GM18511 (cell line): ENCODE data around the gene LCN10.
"Not testable (repeated sequence)": the region's sequence is repeated elsewhere in the genome, so short reads cannot be mapped to it uniquely, and the experiment has no call there.

Source experiments
- ATAC-seq: cut with Tn5 transposase; IDR thresholded peaks from one replicate; pipeline ENCODE4 v1.9.1; 2021; ENCODE audit warnings: mild to moderate bottlenecking, moderate library complexity; ENCODE audit not compliant: unreplicated experiment

Gene LCN10

DNA sequence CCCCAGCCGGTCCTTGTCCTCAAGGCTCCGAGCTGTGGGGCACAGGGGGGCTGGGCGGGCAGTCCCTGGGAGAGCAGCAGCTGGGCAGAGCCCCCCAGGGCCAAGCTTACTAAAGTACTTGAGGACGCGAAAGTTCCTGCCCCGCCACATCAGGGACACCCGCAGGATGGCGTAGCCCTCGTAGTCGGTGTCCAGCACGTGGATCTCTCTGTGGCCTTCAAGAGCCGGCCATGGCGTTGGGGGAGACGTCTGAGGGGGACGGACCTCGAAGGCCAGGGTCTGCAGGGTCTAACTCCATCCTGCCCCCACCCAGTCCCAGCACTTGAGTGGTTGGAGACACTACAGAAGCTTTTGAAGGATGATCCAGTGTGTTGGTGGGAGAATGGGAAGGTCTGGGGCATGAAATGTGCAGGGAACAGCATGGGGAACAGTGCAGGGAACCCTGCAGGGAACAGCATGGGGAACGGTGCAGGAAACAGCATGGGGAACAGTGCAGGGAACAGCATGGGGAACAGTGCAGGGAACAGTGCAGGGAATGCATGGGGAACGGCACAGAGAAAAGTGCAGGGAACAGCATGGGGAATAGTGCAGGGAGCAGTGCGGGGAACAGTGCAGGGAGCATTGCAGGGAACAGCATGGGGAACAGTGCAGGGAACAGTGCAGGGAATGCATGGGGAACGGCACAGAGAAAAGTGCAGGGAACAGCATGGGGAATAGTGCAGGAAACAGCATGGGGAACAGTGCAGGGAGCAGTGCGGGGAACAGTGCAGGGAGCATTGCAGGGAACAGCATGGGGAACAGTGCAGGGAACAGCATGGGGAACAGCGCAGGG, 12.8 kb upstream of the LCN10 start:
- ATAC-seq: not testable (repeated sequence)

DNA sequence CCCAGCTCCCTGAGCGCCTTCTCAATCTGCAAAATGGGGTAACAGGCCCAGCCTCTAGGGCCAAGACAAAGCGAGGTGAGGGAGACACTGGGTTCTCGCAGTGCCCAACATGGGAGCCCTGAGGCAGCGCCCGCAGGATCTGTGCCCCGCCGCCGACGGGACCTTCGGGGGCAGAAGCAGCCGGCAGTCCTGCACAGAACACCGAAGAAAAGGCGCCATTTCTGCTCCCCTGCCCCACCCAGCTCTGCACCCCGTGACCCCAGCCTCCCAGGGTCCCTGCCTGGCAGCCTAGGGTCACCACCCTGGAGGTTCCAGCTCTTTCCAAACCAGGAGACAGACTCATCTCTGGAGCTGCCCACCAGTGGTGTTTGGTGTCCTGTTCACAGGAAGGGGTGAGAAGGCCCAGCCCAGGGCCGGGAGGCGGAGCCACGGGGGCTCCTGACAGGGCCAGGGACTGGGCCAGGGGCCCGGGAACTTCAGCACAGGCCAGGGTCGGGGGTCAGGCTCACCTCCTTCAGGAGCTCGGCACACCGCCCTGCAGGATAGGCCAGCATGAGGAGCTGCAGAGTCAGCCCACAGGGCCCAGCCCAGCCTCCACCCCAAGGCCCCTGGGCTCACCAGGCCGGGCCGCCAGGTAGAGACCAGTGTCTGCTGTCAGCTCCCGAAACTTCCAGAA, 12.0 kb upstream of the LCN10 start:
- ATAC-seq: no peak

DNA sequence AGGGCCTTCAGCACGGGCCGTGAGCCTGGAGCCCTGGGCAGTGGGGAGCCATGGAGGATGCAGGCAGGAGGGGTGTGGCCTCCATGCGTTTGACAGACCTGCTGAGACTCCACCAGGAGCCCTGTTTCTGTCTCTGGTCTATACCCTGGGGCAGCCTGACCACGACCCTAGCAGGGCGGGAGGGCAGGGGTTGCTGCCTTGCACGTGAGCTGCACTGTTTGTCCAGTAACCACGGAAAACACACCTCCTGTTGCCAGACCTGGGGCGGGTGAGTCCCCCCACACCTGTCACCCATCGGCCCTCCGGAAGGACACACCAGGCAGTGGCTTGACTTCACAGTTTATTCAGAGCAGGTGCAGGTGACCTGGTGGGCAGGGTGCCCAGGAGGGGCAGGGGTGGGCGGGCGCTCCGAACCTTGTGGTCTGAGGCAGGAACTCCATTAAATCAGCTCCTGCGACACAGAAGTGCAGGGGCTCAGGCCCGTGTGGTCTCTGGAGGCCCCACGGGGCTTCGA, 11.4 kb upstream of the LCN10 start:
- no peak for ATAC-seq

DNA sequence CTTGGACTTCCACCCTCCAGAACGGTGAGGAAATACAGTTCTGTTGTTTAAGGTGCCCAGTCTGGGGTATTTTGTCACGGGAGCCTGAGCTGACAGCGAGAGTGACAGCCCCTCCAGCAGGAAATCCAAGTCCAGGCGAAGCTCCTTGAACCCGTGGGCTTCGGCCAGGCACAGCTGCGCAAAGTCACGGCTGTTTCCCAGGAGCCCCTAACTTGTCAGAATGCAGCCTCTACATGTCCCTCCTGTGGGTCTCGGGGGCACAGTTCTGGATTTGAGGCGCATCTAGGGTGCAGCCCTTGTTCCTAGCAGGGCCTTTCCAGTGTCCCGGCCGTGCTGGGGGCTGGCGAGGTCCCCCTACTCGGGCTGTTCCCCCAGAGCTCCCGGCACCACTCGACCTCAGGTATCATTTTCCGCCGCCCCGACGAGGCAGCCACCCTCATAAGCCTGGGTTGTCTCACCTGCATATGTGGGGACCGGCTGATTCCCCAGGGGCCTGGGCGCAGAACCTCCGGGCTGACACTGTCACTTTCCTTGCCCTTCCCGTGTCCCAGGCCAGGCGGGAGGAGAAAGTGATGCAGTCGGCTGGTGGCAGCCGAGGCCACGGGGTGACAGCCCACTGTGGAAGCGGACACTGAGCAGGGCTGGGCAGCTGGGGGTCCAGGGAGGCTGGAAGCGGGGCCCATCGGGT, 10.8 kb upstream of the LCN10 start:
- no peak for ATAC-seq

DNA sequence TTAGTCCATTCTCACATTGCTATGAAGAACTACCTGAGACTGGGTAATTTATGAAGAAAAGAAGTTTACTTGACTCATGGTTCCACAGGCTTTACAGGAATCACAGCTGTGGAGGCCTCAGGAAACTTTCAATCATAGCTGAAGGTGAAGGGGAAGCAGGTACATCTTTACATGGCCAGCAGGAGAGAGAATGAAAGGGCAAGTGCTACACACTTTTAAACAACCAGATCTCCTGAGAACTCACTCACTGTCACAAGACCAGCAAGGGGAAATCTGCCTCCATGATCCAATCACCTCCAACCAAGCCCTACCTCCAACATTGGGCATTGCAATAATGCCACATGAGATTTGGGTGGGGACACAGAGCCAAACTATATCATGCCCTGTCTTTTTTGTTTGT, 9.1 kb upstream of the LCN10 start:
- no peak for ATAC-seq

DNA sequence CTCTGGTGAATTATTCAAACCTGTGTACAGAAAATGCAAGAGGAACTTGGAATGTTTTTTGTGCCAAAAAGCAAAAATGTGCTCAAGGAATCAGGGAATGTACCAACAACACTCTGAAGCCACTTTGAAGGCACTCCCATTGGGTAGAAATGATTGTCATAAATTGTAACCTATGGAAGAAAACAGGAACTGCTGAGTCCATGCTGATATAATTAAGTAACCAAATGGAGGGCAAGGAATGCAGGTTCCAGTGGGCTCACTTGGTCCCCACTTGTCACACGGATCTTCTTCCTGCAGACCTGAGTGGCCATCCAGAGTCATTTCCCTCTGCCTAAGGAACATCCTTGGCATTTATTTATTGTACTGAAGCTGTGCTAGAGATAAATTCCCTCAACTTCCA, 8.5 kb upstream of the LCN10 start:
- ATAC-seq: no peak

DNA sequence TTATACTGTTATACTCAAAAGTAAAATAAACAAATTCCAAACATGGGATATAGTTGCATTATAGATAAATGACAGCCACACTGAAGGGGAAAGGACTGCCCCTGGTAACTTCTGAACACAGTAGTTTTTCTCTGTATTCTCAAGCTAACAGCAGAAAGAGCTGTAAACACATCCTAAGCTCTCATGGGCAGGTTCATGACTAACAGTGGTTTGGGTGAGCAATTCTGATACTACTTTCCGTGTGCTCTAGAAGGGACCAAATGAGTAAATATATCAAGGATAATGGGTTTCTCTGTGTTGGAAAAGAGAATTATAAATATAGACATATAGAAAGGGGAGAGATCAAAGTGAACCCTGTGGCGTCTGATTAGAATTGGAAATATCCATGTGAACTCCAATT, 7.8 kb upstream of the LCN10 start:
- no peak for ATAC-seq

DNA sequence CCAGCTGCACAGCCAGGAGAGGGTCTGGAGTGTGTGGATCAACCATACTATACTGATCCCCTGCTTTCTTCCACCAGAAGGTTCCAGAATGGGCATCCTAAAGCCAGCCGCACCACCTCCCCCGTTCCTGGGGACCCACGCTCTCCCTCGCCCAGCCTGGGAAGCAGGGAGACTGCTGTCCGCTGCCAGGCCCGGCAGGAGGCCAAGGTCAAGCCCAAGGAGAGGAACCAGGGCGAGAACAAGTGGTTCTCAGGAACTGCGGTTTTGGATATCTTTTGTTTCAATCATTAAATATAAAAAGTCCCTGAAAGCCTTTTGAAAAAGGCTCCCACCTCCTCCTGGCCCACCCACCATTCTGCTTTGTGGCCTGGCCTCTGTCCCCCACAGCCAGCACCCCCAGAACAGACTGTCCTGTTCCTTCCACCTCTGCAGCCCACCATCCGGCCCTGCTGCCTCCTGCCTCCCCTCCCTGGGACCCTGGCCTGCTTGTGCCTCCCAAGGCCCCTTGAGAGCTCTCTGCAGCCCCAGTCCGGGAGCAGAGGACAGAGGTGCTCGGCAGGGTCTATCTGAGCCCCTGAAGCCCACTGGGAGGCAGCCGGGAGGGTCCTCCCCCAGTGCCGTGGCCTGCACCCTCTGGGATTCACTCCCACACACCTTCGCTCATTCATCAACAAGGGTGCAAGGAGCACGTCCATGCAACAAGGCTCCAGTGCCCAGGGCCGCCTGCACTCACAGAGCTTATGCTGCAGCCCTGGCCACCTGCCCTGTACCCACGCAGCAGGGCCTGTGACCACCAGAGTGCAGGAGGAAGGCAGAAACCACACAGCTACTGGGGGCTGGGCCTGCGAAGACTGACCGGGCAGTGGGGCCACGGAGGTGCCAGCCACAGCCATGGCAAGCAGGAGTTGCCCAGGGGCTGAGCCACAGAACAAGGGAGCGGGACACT, 6.2 kb upstream of the LCN10 start:
- no peak for ATAC-seq

DNA sequence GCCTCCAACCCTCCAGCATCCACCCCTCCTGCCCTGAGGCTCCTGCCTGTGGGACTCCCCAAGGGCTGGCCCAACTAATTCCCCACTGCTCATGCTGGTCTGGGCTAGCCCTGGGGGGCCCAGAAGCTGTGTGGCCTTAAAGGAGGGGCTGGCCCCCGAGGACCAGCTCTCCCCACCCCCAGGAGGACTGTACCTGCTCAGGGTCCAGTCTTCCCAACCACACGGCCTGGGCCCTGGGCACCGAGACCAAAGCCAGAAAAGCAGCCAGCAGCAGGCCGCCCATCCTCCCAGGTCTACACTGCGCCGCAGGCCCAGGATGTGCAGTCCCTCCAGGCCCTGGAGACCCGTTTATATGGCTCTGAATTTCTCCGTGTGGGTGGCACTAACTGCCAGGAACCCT, 5.5 kb upstream of the LCN10 start, which contains the start of gene LCN6:
TSS of gene LCN6 (minus strand) at position 325 of the 400 bp plus-strand sequence. CDS start at position 283, 42 bp downstream.
- ATAC-seq: no peak

DNA sequence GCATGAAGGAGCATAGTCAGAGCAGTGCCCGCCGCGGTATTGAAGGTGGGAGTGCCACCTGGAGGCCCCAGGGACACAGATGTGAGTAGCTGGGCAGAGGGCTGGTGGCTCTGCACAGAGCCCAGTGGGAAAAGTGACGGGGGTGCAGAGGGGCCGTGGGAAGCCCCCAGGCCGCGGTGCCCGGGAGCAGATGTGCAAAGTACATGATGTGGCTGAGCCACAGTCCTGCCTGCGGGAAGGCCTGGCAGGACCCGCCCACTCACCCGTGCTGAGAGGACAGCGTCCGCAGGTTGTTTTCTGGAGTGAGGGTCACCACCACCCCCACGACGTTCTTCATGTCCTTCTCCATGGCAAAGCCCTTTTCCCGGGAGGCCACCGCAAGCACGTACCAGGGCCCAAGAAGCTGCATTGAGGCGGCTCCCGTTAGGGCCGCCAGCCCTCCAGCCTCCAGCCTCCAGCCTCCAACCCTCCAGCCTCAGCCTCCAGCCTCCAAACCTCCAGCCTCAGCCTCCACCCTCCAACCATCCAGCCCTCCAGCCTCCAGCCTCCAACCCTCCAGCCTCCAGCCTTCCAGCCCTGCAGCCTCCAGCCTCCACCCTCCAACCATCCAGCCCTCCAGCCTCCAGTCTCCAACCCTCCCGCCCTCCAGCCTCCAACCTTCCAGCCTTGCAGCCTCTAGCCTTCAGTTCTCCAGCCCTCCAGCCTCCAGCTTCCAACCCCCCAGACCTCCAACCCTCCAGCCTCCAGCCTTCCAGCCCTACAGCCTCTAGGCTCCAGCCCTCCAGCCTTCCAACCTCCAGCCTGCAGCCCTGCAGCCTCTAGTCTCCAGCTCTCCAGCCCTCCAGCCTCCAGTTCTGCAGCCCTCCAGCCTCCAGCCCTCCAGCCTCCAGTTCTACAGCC, 4.7 kb upstream of the LCN10 start:
- ATAC-seq: no peak

DNA sequence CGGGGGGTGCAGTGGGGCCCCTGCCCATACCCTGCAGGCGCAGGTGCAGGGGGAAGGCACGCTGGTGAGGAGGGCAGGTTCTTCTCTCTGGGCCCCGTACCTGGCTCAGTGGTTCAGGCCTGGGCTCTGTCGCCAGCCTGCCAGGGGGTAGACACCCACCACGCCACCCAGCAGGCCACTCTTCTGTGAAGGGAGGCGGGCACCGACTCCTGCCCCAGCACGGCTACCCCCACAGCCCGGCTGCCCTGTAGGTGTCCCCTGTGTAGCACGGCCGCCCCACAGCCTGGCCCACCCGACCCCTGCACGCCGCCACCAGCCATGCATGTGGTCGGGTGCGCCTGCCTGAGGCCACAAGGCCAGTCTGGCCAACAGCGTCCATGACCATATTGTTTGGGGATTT, 3.9 kb upstream of the LCN10 start:
- ATAC-seq: no peak

DNA sequence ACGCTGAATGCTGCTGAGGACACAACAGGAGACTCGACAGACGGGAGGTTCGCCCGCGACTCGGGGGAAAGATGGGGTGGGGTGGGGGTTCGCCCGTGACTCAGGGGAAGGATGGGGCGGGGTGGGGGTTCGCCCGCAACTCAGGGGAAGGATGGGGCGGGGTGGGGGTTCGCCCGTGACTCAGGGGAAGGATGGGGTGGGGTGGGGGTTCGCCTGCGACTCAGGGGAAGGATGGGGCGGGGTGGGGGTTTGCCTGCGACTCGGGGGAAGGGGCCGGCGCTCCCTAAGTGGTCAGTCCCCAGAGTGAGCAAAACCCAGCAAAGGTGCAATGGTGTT, 3.4 kb upstream of the LCN10 start:
- ATAC-seq: no peak

DNA sequence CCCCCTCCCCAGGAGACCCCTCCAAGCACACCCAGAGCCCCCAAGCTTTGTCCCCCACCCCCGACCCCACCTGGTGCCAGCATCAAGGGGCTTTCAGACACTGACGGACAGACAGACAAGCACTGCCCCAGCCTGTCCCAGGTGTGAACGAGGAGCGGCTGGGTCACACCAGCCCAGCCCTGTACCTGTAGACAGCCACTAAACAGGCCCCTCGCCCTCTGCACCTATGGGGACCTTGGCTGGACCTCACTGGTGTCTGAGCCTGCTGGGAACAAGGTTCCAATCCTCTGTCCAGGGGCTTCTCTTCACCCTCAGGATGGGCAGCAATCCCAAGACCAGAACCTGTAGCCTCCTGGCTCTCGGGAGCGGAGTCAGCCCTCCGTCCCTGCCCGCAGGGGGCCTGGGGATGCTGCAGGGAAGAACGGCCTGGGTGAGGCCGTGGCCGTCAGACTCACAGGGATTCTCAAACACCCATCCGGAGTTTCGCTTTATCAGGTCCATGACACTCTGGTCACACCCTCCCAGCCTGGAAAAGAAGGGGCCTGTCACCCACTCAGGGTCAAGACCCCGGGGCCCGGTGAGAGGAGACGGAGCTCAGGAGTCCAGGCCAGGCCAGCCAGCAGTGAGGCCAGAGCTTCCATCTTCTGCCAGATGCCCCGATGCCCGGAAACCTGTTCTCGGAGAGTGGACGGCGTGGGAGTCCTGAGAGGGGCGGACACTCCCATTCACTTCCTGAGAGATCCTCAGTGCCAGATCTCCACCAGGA, 2.8 kb upstream of the LCN10 start:
- no peak for ATAC-seq

DNA sequence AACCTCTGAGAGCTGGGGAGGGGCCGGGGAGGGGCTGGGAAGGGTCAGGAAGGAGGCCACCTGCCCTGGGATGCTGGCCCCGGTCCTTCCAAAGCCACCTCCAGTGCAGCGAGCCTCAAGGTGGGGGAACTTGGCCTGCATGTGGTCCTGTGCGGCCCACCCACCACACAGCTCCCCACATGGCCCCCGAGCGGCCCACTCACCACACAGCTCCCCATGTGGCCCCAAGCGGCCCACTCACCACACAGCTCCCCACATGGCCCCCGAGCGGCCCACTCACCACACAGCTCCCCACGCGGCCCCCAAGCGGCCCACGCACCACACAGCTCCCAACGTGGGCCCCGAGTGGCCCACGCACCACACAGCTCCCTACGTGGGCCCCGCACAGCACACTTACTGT, 2.0 kb upstream of the LCN10 start:
- ATAC-seq: no peak

DNA sequence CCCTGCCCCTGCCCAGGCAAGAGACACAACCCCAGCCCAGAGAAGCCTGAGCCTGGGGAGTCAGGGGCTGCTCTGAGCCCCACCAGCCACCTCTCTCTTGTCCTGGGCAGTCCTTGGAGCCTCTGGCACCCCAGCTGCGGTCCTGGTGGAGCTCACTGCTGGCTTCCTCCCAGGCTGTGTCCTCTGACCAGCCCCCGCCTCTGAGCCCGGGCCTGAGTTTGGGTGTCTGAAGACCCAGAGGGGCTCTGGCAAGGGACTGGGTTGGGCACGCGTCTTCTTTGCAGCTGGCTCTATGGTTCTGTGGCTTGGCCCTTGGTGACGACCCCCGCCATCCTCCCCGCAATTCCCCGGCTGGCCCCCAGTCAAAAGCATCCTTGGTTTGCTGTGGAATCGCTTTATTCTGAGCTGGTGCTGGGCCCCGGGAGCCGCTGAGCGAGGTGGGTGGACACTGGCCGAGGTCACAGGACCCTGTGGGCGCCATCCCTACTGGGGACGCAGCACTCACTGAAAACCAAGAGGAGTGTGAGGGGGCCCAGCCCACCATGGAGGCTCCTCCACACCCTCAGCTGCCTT, 985 bp upstream of the LCN10 start:
- ATAC-seq: no peak

DNA sequence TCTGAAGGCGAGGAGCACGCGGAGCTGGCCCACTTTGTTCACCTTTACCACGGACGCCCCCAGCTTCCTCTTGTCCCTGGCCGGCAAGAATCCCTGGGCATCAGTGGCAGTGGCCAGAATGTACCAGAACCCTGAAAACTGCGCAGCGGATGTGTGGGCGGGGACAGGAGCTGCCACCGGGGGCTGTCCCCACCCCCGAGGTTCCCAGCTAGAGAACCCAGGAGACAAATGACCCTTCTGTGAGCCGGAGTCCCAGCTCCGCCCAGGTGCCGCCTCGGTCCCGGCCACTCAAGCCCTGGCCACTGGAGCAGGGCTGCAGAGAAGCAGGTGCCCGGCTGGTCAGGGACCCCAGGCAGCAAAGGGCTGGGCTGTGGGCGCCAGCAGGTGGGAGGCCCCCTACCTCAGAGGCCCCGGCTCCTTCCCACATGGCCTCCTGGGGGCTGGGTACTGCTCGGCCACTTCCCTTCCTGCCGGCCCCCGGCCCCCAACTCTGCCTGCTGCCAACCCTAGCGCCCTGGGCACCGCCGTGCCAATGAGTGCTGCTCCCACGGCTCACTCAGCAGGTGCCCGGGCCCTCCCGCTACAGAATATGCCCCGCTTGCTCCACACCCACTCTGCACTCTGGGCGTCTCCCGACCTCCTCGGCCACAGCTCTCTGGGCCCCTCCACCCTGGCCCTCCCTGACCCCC, 713 bp downstream of the LCN10 start:
- ATAC-seq: no peak

DNA sequence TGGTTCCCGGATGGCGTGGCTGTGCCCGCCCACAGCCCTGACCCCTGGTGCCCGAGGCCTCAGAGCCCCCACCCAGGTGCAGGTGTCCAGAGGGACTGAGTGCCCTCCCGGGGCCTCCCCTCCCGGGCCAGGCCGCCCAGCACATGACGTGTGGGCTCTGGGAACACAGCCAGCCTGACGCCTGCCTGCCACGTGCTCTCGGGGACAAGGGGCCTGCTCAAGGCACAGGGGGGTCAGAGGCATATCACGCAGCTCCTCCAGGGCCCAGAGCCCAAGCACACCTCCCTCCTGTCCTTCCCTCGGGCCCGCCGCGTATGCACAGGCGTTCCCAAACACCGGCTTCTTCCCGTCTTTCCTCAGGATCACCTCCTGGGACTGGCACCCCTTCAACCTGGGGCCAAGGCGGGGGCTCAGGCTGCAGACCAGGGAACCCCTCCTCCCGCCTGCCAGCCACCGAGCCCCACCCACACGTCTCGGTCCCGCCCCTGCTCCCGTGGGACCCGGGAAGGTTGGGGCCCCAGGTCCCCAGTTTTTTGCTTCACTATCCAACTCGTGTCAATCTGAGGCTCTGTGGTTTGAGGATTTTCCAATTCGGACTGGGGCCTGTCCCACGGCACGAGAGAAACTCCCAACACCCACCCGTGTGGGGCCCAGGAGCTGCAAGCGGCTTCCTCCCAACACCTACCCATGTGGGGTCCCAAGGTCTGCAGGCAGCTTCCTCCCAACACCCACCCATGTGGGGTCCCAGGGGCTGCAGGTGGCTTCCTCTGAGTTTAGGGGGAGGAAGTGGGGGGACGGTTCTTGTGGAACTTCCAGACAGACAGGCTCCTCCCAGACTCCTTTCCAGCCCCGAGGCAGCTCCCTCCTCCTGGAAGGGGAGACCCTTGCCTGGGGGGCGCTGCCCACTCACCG, 1.5 kb downstream of the LCN10 start:
- no peak for ATAC-seq
